ENCODE results near the gene SFI1. TPM values are rescaled to one million over a fixed set of nuclear protein-coding genes. Genes with fewer than 3 reads are reported as not detected.
"Not testable (repeated sequence)": the region's sequence is repeated elsewhere in the genome, so short reads cannot be mapped to it uniquely, and the experiment has no call there.

The SFI1 gene
- total RNA-seq, 1 donor from 2014 or later: 24.8 TPM

DNA sequence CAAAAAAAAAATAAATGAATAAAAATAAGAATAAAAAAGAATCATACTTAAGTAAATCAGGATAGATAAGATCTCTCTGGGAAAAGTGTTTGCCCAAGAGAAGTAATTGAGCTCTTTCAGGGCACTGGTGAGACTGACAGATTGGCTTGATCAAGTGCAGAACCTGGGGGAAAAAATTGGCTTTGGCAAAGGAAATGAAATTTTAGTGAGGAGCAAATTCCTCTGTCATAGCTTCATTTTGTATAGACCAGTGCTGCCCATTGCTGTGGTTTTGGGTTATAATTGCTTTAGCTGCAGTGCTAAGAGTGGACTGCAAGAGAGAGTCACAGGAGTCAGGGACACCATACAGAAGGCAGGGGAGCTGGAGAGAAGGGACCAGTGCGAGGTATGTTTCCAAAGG, 35.7 kb downstream of the SFI1 start:
- DNase-seq (ENCODE audit: low spot score): no peak
- Mint-ChIP-seq H3K27me3 (ENCODE audit: unreplicated experiment) (no peaks in the 10 kb centered on the region), H3K27ac (ENCODE audit: unreplicated experiment) (no peak overlapping the region), H3K36me3 (ENCODE audit: low read depth, unreplicated experiment) (no peaks in the 10 kb centered on the region), H3K4me3 (ENCODE audit: unreplicated experiment) (no peak overlapping the region), H3K4me1 (ENCODE audit: unreplicated experiment) (peaks cover 2% of the 10 kb centered on the region), H3K9me3 (ENCODE audit: unreplicated experiment) (no peaks in the 10 kb centered on the region)
- TF ChIP-seq, protein P1, sequence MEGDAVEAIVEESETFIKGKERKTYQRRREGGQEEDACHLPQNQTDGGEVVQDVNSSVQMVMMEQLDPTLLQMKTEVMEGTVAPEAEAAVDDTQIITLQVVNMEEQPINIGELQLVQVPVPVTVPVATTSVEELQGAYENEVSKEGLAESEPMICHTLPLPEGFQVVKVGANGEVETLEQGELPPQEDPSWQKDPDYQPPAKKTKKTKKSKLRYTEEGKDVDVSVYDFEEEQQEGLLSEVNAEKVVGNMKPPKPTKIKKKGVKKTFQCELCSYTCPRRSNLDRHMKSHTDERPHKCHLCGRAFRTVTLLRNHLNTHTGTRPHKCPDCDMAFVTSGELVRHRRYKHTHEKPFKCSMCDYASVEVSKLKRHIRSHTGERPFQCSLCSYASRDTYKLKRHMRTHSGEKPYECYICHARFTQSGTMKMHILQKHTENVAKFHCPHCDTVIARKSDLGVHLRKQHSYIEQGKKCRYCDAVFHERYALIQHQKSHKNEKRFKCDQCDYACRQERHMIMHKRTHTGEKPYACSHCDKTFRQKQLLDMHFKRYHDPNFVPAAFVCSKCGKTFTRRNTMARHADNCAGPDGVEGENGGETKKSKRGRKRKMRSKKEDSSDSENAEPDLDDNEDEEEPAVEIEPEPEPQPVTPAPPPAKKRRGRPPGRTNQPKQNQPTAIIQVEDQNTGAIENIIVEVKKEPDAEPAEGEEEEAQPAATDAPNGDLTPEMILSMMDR (IDR thresholded peaks at IDR 0.05; ENCODE audit: unreplicated experiment): no peak

DNA sequence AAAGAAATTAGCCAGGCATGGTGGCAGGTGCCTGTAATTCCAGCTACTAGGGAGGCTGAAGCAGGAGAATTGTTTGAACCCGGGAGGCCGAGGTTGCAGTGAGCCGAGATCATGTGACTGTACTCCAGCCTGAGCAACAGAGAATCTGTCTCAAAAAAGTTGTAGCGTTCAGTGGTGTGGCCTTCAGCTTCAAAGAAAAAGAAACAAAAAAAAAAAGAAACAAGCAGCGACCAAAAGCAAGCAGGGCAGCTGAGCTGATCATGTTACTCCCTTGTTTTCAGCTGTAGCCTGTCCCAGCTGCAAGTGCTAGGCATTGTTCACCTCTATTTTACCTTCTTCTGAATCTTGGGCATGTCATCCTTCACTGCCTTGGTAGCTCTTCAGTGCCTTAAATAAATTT, 37.0 kb downstream of the SFI1 start:
- Mint-ChIP-seq H3K27me3 (ENCODE audit: unreplicated experiment) (no peaks in the 10 kb centered on the region), H3K4me3 (ENCODE audit: unreplicated experiment) (no peak overlapping the region), H3K4me1 (ENCODE audit: unreplicated experiment) (peaks cover 5% of the 10 kb centered on the region), H3K36me3 (ENCODE audit: low read depth, unreplicated experiment) (no peaks in the 10 kb centered on the region), H3K9me3 (ENCODE audit: unreplicated experiment) (no peaks in the 10 kb centered on the region), H3K27ac (ENCODE audit: unreplicated experiment) (no peak overlapping the region)
- TF ChIP-seq, protein P1 (IDR thresholded peaks at IDR 0.05; ENCODE audit: unreplicated experiment): no peak
- no peak for DNase-seq (ENCODE audit: low spot score)

DNA sequence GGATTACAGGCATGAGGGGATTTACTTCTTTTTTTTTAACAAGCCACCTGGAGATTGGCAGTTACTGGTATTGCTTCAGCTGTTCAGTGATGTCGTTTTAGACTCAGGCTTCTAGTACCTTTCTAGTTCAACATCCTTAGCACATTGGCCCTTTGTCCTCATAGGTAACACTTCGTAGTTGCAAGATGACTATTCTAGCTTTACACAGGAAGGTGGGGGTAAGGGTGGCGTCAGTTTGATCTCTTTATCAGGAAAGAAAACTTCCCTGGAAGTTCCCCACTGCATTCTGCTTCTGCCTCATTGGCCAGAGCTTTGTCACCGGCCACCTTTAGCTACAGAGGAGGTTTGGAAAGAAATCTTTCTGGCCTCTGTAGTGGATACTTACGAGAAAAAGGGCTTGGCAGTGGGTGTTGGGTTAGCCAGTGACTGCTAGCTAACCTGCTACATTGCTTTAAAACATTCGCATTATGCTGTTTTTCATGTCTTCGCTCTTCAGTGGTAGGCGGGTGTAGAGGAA, 40.7 kb downstream of the SFI1 start:
- peaks cover 5% of the 10 kb centered on the region for H3K4me1 Mint-ChIP-seq (ENCODE audit: unreplicated experiment)
- no peak for DNase-seq (ENCODE audit: low spot score)
- H3K4me3 Mint-ChIP-seq (ENCODE audit: unreplicated experiment): no peak overlapping the region
- peak overlapping the region; percentile 31 for H3K27ac Mint-ChIP-seq (ENCODE audit: unreplicated experiment)
- TF ChIP-seq, protein P1 (IDR thresholded peaks at IDR 0.05; ENCODE audit: unreplicated experiment): no peak
- peaks cover 4% of the 10 kb centered on the region for H3K36me3 Mint-ChIP-seq (ENCODE audit: low read depth, unreplicated experiment)
- no peaks in the 10 kb centered on the region for H3K9me3 Mint-ChIP-seq (ENCODE audit: unreplicated experiment)
- H3K27me3 Mint-ChIP-seq (ENCODE audit: unreplicated experiment): no peaks in the 10 kb centered on the region

DNA sequence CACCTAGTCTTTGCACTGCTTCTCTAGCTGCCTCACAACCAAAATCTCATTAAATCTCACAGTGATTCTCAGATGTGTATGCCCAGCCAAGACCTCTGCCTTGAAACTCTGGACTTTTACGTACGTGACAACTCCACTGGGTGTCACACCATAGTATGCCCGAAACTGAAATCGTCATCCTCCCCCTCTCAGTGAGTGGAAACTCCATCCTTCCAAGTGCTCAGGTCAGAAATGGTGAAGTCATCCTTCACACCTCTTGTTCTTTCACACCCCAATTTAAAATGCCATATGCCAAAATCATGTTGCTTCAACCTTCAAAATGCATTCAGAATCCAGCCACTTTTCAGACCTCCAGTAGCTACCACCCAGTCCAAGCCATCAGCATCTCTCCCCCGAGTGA, 42.5 kb downstream of the SFI1 start:
- Mint-ChIP-seq H3K4me1 (ENCODE audit: unreplicated experiment) (peaks cover 5% of the 10 kb centered on the region), H3K36me3 (ENCODE audit: low read depth, unreplicated experiment) (peaks cover 4% of the 10 kb centered on the region), H3K27ac (ENCODE audit: unreplicated experiment) (no peak overlapping the region), H3K4me3 (ENCODE audit: unreplicated experiment) (peak overlapping the region; percentile 48), H3K27me3 (ENCODE audit: unreplicated experiment) (no peaks in the 10 kb centered on the region), H3K9me3 (ENCODE audit: unreplicated experiment) (no peaks in the 10 kb centered on the region)
- DNase-seq (ENCODE audit: low spot score): no peak
- TF ChIP-seq, protein P1 (IDR thresholded peaks at IDR 0.05; ENCODE audit: unreplicated experiment): no peak

DNA sequence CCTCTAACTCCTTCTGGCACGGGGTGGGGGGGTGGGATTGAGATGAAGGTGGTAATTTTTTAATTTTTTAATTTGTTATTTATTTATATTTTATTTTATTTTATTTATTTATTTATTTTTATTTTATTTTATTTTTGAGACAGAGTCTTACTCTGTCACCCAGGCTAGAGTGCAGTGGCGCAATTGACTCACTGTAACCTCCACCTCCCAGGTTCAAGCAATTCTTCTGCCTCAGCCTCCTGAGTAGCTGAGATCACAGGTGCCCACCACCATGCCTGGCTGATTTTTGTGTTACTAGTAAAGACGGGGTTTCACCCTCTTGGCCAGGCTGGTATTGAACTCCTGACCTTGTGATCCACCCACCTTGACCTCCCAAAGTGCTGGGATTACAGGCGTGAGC, 43.8 kb downstream of the SFI1 start:
- not testable (repeated sequence) for H3K27me3 Mint-ChIP-seq (ENCODE audit: unreplicated experiment); H3K27ac Mint-ChIP-seq (ENCODE audit: unreplicated experiment); H3K36me3 Mint-ChIP-seq (ENCODE audit: low read depth, unreplicated experiment); H3K9me3 Mint-ChIP-seq (ENCODE audit: unreplicated experiment); H3K4me1 Mint-ChIP-seq (ENCODE audit: unreplicated experiment); DNase-seq (ENCODE audit: low spot score); H3K4me3 Mint-ChIP-seq (ENCODE audit: unreplicated experiment)
